Middle frontal gyrus (tissue), 1 donor: Measurements from ENCODE around the gene KEL.

Experiments used
- DNase-seq: peaks from one replicate; pipeline ENCODE4 v3.0.0-alpha.2; 2015; ENCODE audit warnings: low spot score; ENCODE audit errors: extremely low spot score

The KEL gene

GRCh38 chr7:142962991-142963390, 828 bp upstream of the KEL start:
- DNase-seq = no peak

GRCh38 chr7:142961595-142961972, 579 bp downstream of the KEL start:
- no peak for DNase-seq

GRCh38 chr7:142960955-142961512, 1.1 kb downstream of the KEL start:
- no peak for DNase-seq

- no peak for DNase-seq
These were observed 3.0 kb downstream of the KEL start for GRCh38 chr7:142959202-142959601.

GRCh38 chr7:142957723-142958122, 4.4 kb downstream of the KEL start:
- no peak for DNase-seq

GRCh38 chr7:142956951-142957623, 5.1 kb downstream of the KEL start:
- no peak for DNase-seq

- no peak for DNase-seq
These were observed 7.4 kb downstream of the KEL start for GRCh38 chr7:142954680-142955268.

GRCh38 chr7:142950235-142950634, 11.9 kb downstream of the KEL start:
- no peak for DNase-seq

- DNase-seq = no peak
These were observed 13.6 kb downstream of the KEL start for GRCh38 chr7:142948603-142949002.

GRCh38 chr7:142945001-142945400, 17.2 kb downstream of the KEL start:
- DNase-seq = no peak

GRCh38 chr7:142943706-142944268, 18.4 kb downstream of the KEL start:
- no peak for DNase-seq

- no peak for DNase-seq
These were observed 19.4 kb downstream of the KEL start for GRCh38 chr7:142942746-142943145.

- no peak for DNase-seq
These were observed 20.6 kb downstream of the KEL start for GRCh38 chr7:142941541-142941940.

GRCh38 chr7:142940966-142941535, 21.1 kb downstream of the KEL start:
- DNase-seq = no peak

- no peak for DNase-seq
These were observed 22.8 kb downstream of the KEL start, which contains the start of gene LLCFC1 for GRCh38 chr7:142939226-142939910. TSS of gene LLCFC1 (plus strand) at chr7:142939484. CDS start at chr7:142939622, 138 bp downstream.

- no peak for DNase-seq
These were observed 23.6 kb downstream of the KEL start for GRCh38 chr7:142938611-142939010.

GRCh38 chr7:142935941-142936565, 26.1 kb downstream of the KEL start:
- DNase-seq = no peak

GRCh38 chr7:142934056-142934455, 28.1 kb downstream of the KEL start:
- no peak for DNase-seq

- DNase-seq = no peak
These were observed 28.5 kb downstream of the KEL start, which contains the start of gene TRPV5 for GRCh38 chr7:142933624-142934023. TSS of gene TRPV5 (minus strand) at chr7:142933746. CDS start at chr7:142933459, 287 bp downstream.

- DNase-seq = no peak
These were observed 29.1 kb downstream of the KEL start for GRCh38 chr7:142933092-142933475.
